Measurements from ENCODE around the gene RAB34.
A peak's percentile ranks its signal among the peaks of the same experiment; 100 is the strongest.

The RAB34 gene

DNA sequence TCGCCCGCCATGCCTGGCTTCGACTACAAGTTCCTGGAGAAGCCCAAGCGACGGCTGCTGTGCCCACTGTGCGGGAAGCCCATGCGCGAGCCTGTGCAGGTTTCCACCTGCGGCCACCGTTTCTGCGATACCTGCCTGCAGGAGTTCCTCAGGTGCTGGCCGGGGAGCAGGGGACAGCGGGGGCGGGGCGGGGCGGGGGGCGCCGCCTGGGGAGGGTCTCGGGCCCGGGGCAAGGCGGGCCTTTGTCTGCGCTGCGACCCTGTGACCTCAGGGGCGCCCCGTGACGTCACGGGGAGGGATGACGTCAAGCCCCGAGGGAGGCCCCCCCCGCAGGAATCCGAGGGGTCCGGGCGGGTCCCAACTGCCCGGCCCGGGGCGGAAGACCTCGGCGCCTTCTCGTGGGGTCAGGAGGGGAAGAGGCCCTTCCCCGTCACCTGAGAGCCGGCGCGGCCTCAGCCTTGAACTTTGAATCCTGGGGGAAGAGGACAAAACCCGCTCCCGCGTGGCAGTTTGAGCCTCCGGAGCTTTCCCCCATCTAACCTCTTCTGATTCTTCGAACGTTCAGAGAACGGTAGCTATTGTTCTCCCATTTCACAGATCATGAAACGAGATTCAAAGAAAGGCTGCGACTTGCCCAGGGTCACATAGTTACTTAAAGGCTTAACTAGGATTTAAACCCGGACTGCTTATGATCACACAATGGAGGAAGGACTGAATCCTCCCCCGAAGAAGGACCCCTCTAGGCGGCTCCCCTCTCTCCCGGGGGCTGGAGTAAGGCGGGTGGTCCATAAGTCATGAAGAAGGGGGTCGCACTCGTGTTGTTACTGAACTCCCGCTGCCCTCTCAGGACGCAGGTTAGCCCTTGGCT lies 26.7 kb upstream of the RAB34 start (continued):
- TF ChIP-seq ZNF366 (tag by site-specific recombination; conservative IDR thresholded peaks at IDR 0.05): no peak
- peak; percentile 79 for TF ChIP-seq ZBTB10 (tag by site-specific recombination; IDR thresholded peaks at IDR 0.05)
- no peak for TF ChIP-seq EGR2 (tag by site-specific recombination; IDR thresholded peaks at IDR 0.05; ENCODE audit: low read depth)
- TF ChIP-seq CTCF (tag by site-specific recombination; IDR thresholded peaks at IDR 0.05): no peak
- no peak for TF ChIP-seq RBAK (tag by site-specific recombination; IDR thresholded peaks at IDR 0.05)
- TF ChIP-seq ZNF169 (tag by site-specific recombination; IDR thresholded peaks at IDR 0.05): no peak
- TF ChIP-seq ZNF121 (tag by site-specific recombination; IDR thresholded peaks at IDR 0.05): no peak
- no peak for TF ChIP-seq HOXA7 (CRISPR knock-in tag; IDR thresholded peaks at IDR 0.05; ENCODE audit: borderline replicate concordance)
- no peak for TF ChIP-seq ZBTB6 (tag by site-specific recombination; IDR thresholded peaks at IDR 0.05)
- no peak for TF ChIP-seq ZNF23 (tag by site-specific recombination; IDR thresholded peaks at IDR 0.05; ENCODE audit: borderline replicate concordance)
- no peak for TF ChIP-seq ZNF658 (tag by site-specific recombination; IDR thresholded peaks at IDR 0.05)
- TF ChIP-seq MEIS1 (CRISPR knock-in tag; IDR thresholded peaks at IDR 0.05; ENCODE audit: borderline replicate concordance): 0 out of 2 replicates have a peak, but pooled peaks have one; percentile 1
- no peak for TF ChIP-seq ZSCAN4 (tag by site-specific recombination; IDR thresholded peaks at IDR 0.05)
- no peak for TF ChIP-seq SP7 (tag by site-specific recombination; IDR thresholded peaks at IDR 0.05)
- TF ChIP-seq ZBTB7A (tag by site-specific recombination; IDR thresholded peaks at IDR 0.05; ENCODE audit: low read depth): peak; percentile 93
- no peak for TF ChIP-seq ZNF302 (tag by site-specific recombination; IDR thresholded peaks at IDR 0.05; ENCODE audit: low read depth)
- no peak for TF ChIP-seq ZNF394 (tag by site-specific recombination; IDR thresholded peaks at IDR 0.05; ENCODE audit: borderline replicate concordance)
- TF ChIP-seq PRDM1 (tag by site-specific recombination; IDR thresholded peaks at IDR 0.05): no peak
- no peak for TF ChIP-seq ZNF426 (tag by site-specific recombination; IDR thresholded peaks at IDR 0.05)
- no peak for TF ChIP-seq GLI4 (tag by site-specific recombination; IDR thresholded peaks at IDR 0.05)
- peak; percentile 57; the same call in 1 of the 2 replicates for TF ChIP-seq BCL11B (tag by site-specific recombination; IDR thresholded peaks at IDR 0.05; ENCODE audit: low read depth)
- TF ChIP-seq, protein P1, sequence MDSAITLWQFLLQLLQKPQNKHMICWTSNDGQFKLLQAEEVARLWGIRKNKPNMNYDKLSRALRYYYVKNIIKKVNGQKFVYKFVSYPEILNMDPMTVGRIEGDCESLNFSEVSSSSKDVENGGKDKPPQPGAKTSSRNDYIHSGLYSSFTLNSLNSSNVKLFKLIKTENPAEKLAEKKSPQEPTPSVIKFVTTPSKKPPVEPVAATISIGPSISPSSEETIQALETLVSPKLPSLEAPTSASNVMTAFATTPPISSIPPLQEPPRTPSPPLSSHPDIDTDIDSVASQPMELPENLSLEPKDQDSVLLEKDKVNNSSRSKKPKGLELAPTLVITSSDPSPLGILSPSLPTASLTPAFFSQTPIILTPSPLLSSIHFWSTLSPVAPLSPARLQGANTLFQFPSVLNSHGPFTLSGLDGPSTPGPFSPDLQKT (IDR thresholded peaks at IDR 0.05; ENCODE audit: borderline replicate concordance, low read depth, low read length): no peak
- TF ChIP-seq ZFP69B (tag by site-specific recombination; IDR thresholded peaks at IDR 0.05): no peak
- no peak for TF ChIP-seq ZNF747 (tag by site-specific recombination; IDR thresholded peaks at IDR 0.05)
- no peak for TF ChIP-seq ZNF585B (tag by site-specific recombination; IDR thresholded peaks at IDR 0.05)
- peak; percentile 32; the same call in 1 of the 2 replicates for TF ChIP-seq ZSCAN30 (tag by site-specific recombination; IDR thresholded peaks at IDR 0.05)
- TF ChIP-seq AEBP2 (tag by site-specific recombination; IDR thresholded peaks at IDR 0.05; ENCODE audit: borderline replicate concordance): no peak
- no peak for TF ChIP-seq ZNF501 (tag by site-specific recombination; IDR thresholded peaks at IDR 0.05)
- TF ChIP-seq ZFHX2 (tag by site-specific recombination; conservative IDR thresholded peaks at IDR 0.05): no peak

All from HEK293 (cell line).